GM06990 (cell line): ENCODE data around the gene NGEF.
"Not testable (repeated sequence)": the region's sequence is repeated elsewhere in the genome, so short reads cannot be mapped to it uniquely, and the experiment has no call there.

ENCODE experiments used
- DNase-seq: peaks from one replicate; pipeline ENCODE4 v3.0.0-alpha.2; 2011; ENCODE audit not compliant: insufficient read length; ENCODE audit errors: extremely low read depth
- H3K27me3 ChIP-seq: replicated peaks from 2 replicates; pipeline ENCODE4 v1.6.0; 2011; ENCODE audit warnings: low read length; ENCODE audit not compliant: control insufficient read depth, insufficient read depth
- H3K36me3 ChIP-seq: 2 replicates; pipeline ENCODE4 v1.5.1; 2011; ENCODE audit warnings: low read length; ENCODE audit not compliant: control insufficient read depth, insufficient read depth
- H3K4me3 ChIP-seq: replicated peaks from 2 replicates; pipeline ENCODE4 v1.5.1; 2011; ENCODE audit warnings: low read depth, mild to moderate bottlenecking, control low read depth, low read length
- CTCF ChIP-seq: IDR thresholded peaks from 2 replicates; pipeline ENCODE4 v1.5.1; 2011; ENCODE audit warnings: low read length, control low read depth, mild to moderate bottlenecking, inconsistent platforms; ENCODE audit not compliant: insufficient read depth, poor library complexity, severe bottlenecking

Gene NGEF

GRCh38 chr2:232857158-232857563 is 155.9 kb downstream of the NGEF start:
- Histone ChIP-seq H3K27me3 (no peaks in the 10 kb centered on the region), H3K4me3 (no peak overlapping the region), H3K36me3 (peaks cover 18% of the 10 kb centered on the region)
- no peak for DNase-seq
- no peak for TF ChIP-seq CTCF

- Histone ChIP-seq H3K36me3 (peaks cover 30% of the 10 kb centered on the region), H3K27me3 (no peaks in the 10 kb centered on the region), H3K4me3 (no peak overlapping the region)
- TF ChIP-seq CTCF = no peak
- no peak for DNase-seq
These were observed 159.0 kb downstream of the NGEF start for GRCh38 chr2:232854082-232854481.

GRCh38 chr2:232852676-232853075 is 160.4 kb downstream of the NGEF start:
- H3K4me3 ChIP-seq = no peak overlapping the region
- no peak for DNase-seq
- no peaks in the 10 kb centered on the region for H3K27me3 ChIP-seq
- peaks cover 29% of the 10 kb centered on the region for H3K36me3 ChIP-seq
- no peak for TF ChIP-seq CTCF

- peaks cover 26% of the 10 kb centered on the region for H3K36me3 ChIP-seq
- DNase-seq = not testable (repeated sequence)
These were observed 161.0 kb downstream of the NGEF start for GRCh38 chr2:232852081-232852480.

GRCh38 chr2:232850039-232850438 is 163.0 kb downstream of the NGEF start:
- no peak for DNase-seq
- H3K27me3 ChIP-seq = no peaks in the 10 kb centered on the region
- H3K36me3 ChIP-seq = peaks cover 19% of the 10 kb centered on the region
- H3K4me3 ChIP-seq = no peak overlapping the region
- TF ChIP-seq CTCF = no peak

More at GRCh38 chr2:232852081-232852480, 161.0 kb downstream of the NGEF start:
- H3K27me3 ChIP-seq, H3K4me3 ChIP-seq: not testable (repeated sequence)

- Histone ChIP-seq H3K4me3 (no peak overlapping the region), H3K36me3 (peaks cover 22% of the 10 kb centered on the region), H3K27me3 (no peaks in the 10 kb centered on the region)
- TF ChIP-seq CTCF = no peak
- DNase-seq = no peak
These were observed 167.0 kb downstream of the NGEF start for GRCh38 chr2:232846055-232846454.
